Endothelial cell of umbilical vein (primary cell): Measurements from ENCODE around the gene AFDN. TPM values are rescaled to one million over a fixed set of nuclear protein-coding genes. Genes with fewer than 3 reads are reported as not detected.

Experiments used
- BruUV-seq: library from RNA; stranded (reverse); fragments of 400-500 nt; replicated peaks from 2 replicates; lab custom pipeline; 2021; lab: Mats Ljungman, UMichigan
- CTCF ChIA-PET: fragments of 300-600, 350-600 bp; sonication (Branson Sonifier 250); formaldehyde crosslinking; loops from one replicate; lab custom pipeline; 2021; ENCODE audit warnings: antibody characterized with exemption, inconsistent platforms; lab: Charles Lee
- POLR2A ChIA-PET: fragments of 300-600, 350-600 bp; sonication (Branson Sonifier 250); formaldehyde crosslinking; loops from one replicate; lab custom pipeline; 2021; ENCODE audit warnings: antibody characterized with exemption, inconsistent platforms; lab: Charles Lee
- DNase-seq: peaks from one replicate; pipeline ENCODE4 v3.0.0-alpha.2; 2011; ENCODE audit warnings: low read depth, low spot score
- FAIRE-seq: peaks from 2 replicates; lab custom pipeline; 2011; peaks lifted over from hg19 to GRCh38; lab: Jason Lieb, UNC
- H2AFZ ChIP-seq: 2 replicates; pipeline ENCODE4 v1.6.0; 2012; ENCODE audit warnings: low read depth, low read length, control low read depth, inconsistent platforms
- H3K27ac ChIP-seq: 2 replicates; pipeline ENCODE4 v1.5.1; 2011; ENCODE audit warnings: low read depth, mild to moderate bottlenecking, control low read depth, low read length, moderate library complexity; ENCODE audit not compliant: insufficient read depth
- H3K27me3 ChIP-seq, 2 experiments: 2 replicates each; pipeline versions ENCODE4 v1.6.0 to v1.6.1; 2011; ENCODE audit warnings: low read length in 2 of 2, mixed read lengths in 1 of 2; ENCODE audit not compliant: control insufficient read depth in 2 of 2, insufficient read depth in 2 of 2
- H3K36me3 ChIP-seq, 2 experiments: 2 replicates in 1 of 2; 3 replicates in 1 of 2; pipeline ENCODE4 v1.5.1; 2011; ENCODE audit warnings: low read length in 2 of 2, mild to moderate bottlenecking in 1 of 2, moderate library complexity in 1 of 2; ENCODE audit not compliant: control insufficient read depth in 2 of 2, insufficient read depth in 2 of 2; ENCODE audit errors: extremely low read depth in 1 of 2
- H3K4me1 ChIP-seq: 3 replicates; pipeline ENCODE4 v1.5.1; 2011; ENCODE audit warnings: mild to moderate bottlenecking, low read length; ENCODE audit not compliant: control insufficient read depth, insufficient read depth; ENCODE audit errors: extremely low read depth
- H3K4me2 ChIP-seq: 2 replicates; pipeline ENCODE4 v1.6.1; 2011; ENCODE audit warnings: low read length, control low read depth, mixed read lengths; ENCODE audit not compliant: insufficient read depth
- H3K4me3 ChIP-seq, 3 experiments: fragments of 200-600 bp in 1 of 3; sonication (generic), shearing (Covaris generic) in 1 of 3; replicated peaks in 1 of 3; 2 replicates each; pipeline ENCODE4 v1.5.1; 2011 to 2016; ENCODE audit warnings: control low read depth in 3 of 3, low read length in 3 of 3, mild to moderate bottlenecking in 2 of 3, inconsistent platforms in 1 of 3, low read depth in 1 of 3, moderate library complexity in 1 of 3; ENCODE audit not compliant: insufficient read depth in 1 of 3
- H3K79me2 ChIP-seq: 2 replicates; pipeline ENCODE4 v1.6.0; 2012; ENCODE audit warnings: low read length, inconsistent platforms; ENCODE audit not compliant: control insufficient read depth, insufficient read depth
- H3K9ac ChIP-seq: replicated peaks from 2 replicates; pipeline ENCODE3; 2011; ENCODE audit warnings: low read length, control low read depth; ENCODE audit not compliant: insufficient read depth; ENCODE audit errors: extremely low read depth
- H3K9me1 ChIP-seq: replicated peaks from 3 replicates; pipeline ENCODE4 v1.6.0; 2011; ENCODE audit warnings: mild to moderate bottlenecking, low read length; ENCODE audit not compliant: control insufficient read depth, insufficient read depth; ENCODE audit errors: extremely low read depth
- H3K9me3 ChIP-seq: replicated peaks from 2 replicates; pipeline ENCODE4 v1.5.1; 2012; ENCODE audit warnings: low read length, inconsistent platforms; ENCODE audit not compliant: control insufficient read depth, insufficient read depth
- H4K20me1 ChIP-seq: replicated peaks from 2 replicates; pipeline ENCODE3; 2011; ENCODE audit warnings: mild to moderate bottlenecking, low read length; ENCODE audit not compliant: control insufficient read depth, insufficient read depth; ENCODE audit errors: extremely low read depth
- EZH2 ChIP-seq: IDR thresholded peaks from 2 replicates; pipeline ENCODE4 v1.6.1; 2012; ENCODE audit warnings: borderline replicate concordance, low read depth, mild to moderate bottlenecking, moderate library complexity, low read length, inconsistent platforms; ENCODE audit not compliant: severe bottlenecking
- FOS ChIP-seq: IDR thresholded peaks from 2 replicates; pipeline ENCODE4 v1.6.1; 2011; ENCODE audit warnings: mild to moderate bottlenecking, low read length, moderate library complexity, borderline replicate concordance; ENCODE audit not compliant: insufficient read depth
- GATA2 ChIP-seq: IDR thresholded peaks from 2 replicates; pipeline ENCODE4 v1.7.0; 2011; ENCODE audit warnings: low read depth, mild to moderate bottlenecking, moderate library complexity, mixed read lengths, low read length; ENCODE audit not compliant: insufficient read length, insufficient read depth
- JUN ChIP-seq: IDR thresholded peaks from 2 replicates; pipeline ENCODE4 v1.6.1; 2011; ENCODE audit warnings: borderline replicate concordance, low read depth; ENCODE audit not compliant: insufficient read length, insufficient read depth
- MYC ChIP-seq: IDR thresholded peaks from one replicate; pipeline ENCODE4 v1.6.1; 2011; ENCODE audit warnings: mild to moderate bottlenecking, low read depth, low read length
- POLR2A ChIP-seq: IDR thresholded peaks from 2 replicates; pipeline ENCODE4 v1.6.1; 2012; ENCODE audit warnings: low read depth, mild to moderate bottlenecking, control low read depth, low read length
- POLR2AphosphoS5 ChIP-seq: IDR thresholded peaks from 2 replicates; pipeline ENCODE4 v1.6.1; 2012; ENCODE audit warnings: low read depth, mild to moderate bottlenecking, control low read depth, low read length, moderate library complexity; ENCODE audit not compliant: insufficient read depth
- dilution Hi-C: fragments of 300-500 bp; cut with MboI; formaldehyde crosslinking; loops from one replicate; pipeline ENCODE4 v1.15.0; 2019; ENCODE audit warnings: low sequenced_read_pairs; ENCODE audit not compliant: extremely low pct_ligation_motif_present
- intact Hi-C: fragments of 100-400 bp; cut with micrococcal nuclease; formaldehyde crosslinking; loops from one replicate; pipeline ENCODE4 v1.10.0; 2022
- polyA plus RNA-seq, 4 experiments: library from polyadenylated mRNA; depleted of rRNA in 3 of 4; stranded (reverse) in 3 of 4; unstranded in 1 of 4; fragments of >200 nt; gene quantifications; 2 replicates each; pipeline versions ENCODE4 v1.2.1 to v1.2.3, GENCODE V29; 2011 to 2012; ENCODE audit warnings: missing spikeins in 1 of 4
- total RNA-seq: library from RNA; stranded (reverse); gene quantifications from 2 replicates; pipeline ENCODE4 v1.2.3, GENCODE V29; 2021
- TF ChIP-seq, protein P1 (sequence below): IDR thresholded peaks from 2 replicates; pipeline ENCODE4 v1.6.1; 2011; ENCODE audit not compliant: insufficient read depth, insufficient read length
- TF ChIP-seq, protein P2 (sequence below), 2 donors: IDR thresholded peaks; 1 replicate in 1 of 2; 2 replicates in 1 of 2; pipeline ENCODE4 v1.5.1; 2011; ENCODE audit warnings: low read length in 2 of 2, mild to moderate bottlenecking in 2 of 2, moderate library complexity in 2 of 2, control low read depth in 1 of 2, inconsistent platforms in 1 of 2, low read depth in 1 of 2; ENCODE audit not compliant: insufficient read depth in 1 of 2; ENCODE audit errors: extremely low read depth in 1 of 2

The AFDN gene
- total and polyA plus RNA-seq, 2 donors (not counting 3 experiments of a cell fraction or from before 2014, with no cell fraction given): 31.0 to 134 TPM

DNA sequence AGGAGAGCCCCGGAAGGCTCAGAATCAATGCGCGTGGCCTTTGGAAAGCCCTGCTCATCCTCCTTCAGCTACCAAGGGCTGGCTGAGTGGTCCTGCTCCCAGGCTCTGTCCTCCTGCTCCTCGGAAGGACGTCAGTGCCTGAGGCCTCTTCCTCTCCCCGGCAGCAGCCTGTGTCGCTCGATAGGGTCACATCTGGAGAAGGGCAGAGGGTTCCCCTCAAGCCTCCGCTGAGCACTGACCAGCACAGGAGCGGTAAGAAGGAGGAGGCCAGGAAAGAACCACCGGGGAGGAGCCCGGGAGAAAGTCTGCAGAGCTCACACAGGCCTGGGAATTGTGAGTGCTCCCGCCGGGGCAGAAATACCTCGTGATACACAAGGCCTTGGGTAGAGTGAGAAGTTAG is 192.0 kb downstream of the AFDN start:
- H2AFZ ChIP-seq: no peak overlapping the region
- no TSS peak for BruUV-seq
- H3K27me3 ChIP-seq: peaks cover 0 to 6% of the 10 kb centered on the region in 2 experiments
- H3K79me2 ChIP-seq: no peaks in the 10 kb centered on the region
- no peak overlapping the region for H3K9ac ChIP-seq
- no peaks in the 10 kb centered on the region for H3K9me3 ChIP-seq
- no peak overlapping the region for H3K4me3 ChIP-seq
- intact Hi-C loops: no loop called here
- POLR2A ChIA-PET: no interaction called here
- no peaks in the 10 kb centered on the region for H3K36me3 ChIP-seq
- no peaks in the 10 kb centered on the region for H3K4me1 ChIP-seq
- H3K27ac ChIP-seq: no peak overlapping the region
- no peak overlapping the region for H3K4me2 ChIP-seq
- FAIRE-seq (no peak), DNase-seq (no peak)
- no peaks in the 10 kb centered on the region for H4K20me1 ChIP-seq
- TF ChIP-seq EZH2 (no peak), POLR2A (no peak), JUN (no peak), GATA2 (no peak), MYC (no peak), POLR2AphosphoS5 (no peak), FOS (no peak)
- TF ChIP-seq, protein P1, sequence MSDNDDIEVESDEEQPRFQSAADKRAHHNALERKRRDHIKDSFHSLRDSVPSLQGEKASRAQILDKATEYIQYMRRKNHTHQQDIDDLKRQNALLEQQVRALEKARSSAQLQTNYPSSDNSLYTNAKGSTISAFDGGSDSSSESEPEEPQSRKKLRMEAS: no peak
- TF ChIP-seq, protein P2, sequence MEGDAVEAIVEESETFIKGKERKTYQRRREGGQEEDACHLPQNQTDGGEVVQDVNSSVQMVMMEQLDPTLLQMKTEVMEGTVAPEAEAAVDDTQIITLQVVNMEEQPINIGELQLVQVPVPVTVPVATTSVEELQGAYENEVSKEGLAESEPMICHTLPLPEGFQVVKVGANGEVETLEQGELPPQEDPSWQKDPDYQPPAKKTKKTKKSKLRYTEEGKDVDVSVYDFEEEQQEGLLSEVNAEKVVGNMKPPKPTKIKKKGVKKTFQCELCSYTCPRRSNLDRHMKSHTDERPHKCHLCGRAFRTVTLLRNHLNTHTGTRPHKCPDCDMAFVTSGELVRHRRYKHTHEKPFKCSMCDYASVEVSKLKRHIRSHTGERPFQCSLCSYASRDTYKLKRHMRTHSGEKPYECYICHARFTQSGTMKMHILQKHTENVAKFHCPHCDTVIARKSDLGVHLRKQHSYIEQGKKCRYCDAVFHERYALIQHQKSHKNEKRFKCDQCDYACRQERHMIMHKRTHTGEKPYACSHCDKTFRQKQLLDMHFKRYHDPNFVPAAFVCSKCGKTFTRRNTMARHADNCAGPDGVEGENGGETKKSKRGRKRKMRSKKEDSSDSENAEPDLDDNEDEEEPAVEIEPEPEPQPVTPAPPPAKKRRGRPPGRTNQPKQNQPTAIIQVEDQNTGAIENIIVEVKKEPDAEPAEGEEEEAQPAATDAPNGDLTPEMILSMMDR (IDR thresholded peaks at IDR 0.05; ENCODE audit: extremely low read depth in 1 of 2, insufficient read depth in 1 of 2, low read depth in 1 of 2, low read length in 2 of 2): no peak
- CTCF ChIA-PET: no interaction called here
- no peaks in the 10 kb centered on the region for H3K9me1 ChIP-seq
- dilution Hi-C loops: no loop called here
